GM13976 (cell line): Measurements from ENCODE around the gene ZNF366.

Experiments
- DNase-seq: peaks from one replicate; pipeline ENCODE4 v3.0.0; 2012; ENCODE audit warnings: low spot score
- CTCF ChIP-seq: IDR thresholded peaks from 2 replicates; pipeline ENCODE4 v1.5.1; 2012; ENCODE audit warnings: borderline replicate concordance, mild to moderate bottlenecking; ENCODE audit not compliant: insufficient read depth; ENCODE audit errors: extremely low read depth, missing control alignments, control extremely low read depth
- in situ Hi-C: fragments of 300-500 bp; cut with MboI; formaldehyde crosslinking; loops from one replicate; pipeline ENCODE4 v1.12.0; 2022; ENCODE audit warnings: low sequenced_read_pairs, mixed read lengths, inconsistent platforms; ENCODE audit not compliant: unreplicated experiment

Gene ZNF366

GRCh38 chr5:72478276-72478675 is 28.9 kb downstream of the ZNF366 start:
- in situ Hi-C loops: no loop called here
- no peak for TF ChIP-seq CTCF
- DNase-seq: no peak

DNA sequence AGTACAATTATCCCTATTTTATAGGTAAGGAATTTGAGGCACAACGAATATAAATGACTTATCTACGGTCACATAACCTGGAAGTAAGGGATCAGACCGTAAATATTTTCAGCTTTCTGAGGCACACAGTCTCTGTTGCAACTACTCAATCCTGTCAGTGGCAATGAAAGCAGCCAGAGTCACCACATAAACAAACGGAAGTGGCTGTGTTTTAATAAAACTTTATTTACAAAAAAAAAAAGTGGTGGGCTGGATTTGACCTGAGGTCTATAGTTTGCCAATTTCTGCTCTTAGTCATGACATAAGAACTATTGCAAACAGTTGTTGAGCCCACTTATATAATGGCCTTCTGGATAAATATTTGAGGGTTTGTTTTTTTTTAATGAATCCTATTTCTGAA is 29.6 kb downstream of the ZNF366 start:
- TF ChIP-seq CTCF: no peak
- DNase-seq: no peak
- in situ Hi-C loops: no loop called here

DNA sequence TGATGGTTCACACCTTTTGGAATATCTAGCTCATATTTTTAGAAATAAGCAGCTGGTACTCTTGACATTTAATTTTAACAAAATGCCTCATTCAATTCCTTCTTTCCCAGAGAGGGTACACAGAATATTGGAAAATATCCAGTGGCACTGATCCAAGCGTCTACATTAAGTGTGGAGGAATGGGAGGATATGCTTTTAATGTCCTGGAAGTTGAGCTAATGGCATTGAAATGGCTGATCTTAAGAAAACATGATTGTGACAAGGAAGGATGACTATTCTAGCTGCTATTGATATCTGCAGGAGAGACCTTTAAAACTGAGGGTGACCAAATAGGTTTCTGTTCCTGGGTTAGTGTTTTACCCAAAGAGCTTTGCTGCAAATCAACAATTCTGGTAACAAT is 30.0 kb downstream of the ZNF366 start:
- no peak for DNase-seq
- no peak for TF ChIP-seq CTCF
- in situ Hi-C loops: no loop called here

GRCh38 chr5:72476721-72477120 is 30.5 kb downstream of the ZNF366 start:
- DNase-seq: no peak
- in situ Hi-C loops: no loop called here
- TF ChIP-seq CTCF: no peak

DNA sequence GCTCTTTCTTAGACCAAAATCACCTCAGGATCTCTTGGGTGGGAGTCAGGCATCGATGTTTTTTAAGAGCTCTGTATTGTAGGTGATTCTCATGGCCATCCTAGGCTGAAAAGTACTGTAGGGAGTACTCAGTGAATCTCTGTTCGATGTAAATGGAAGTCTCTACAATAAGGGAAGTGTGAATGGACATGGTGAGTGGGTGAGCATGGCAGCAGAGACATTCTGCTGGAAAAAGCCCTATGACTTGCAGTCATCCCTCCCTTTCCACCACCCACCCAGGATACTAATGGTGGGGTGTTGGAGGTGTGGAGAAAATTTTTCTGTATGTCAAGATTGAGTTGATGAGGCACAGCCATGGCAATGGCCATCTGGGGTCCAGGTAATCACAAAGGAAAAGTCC is 30.9 kb downstream of the ZNF366 start:
- TF ChIP-seq CTCF: no peak
- in situ Hi-C loops: no loop called here
- no peak for DNase-seq

- in situ Hi-C loops: no loop called here
- no peak for TF ChIP-seq CTCF
- no peak for DNase-seq
Observed at GRCh38 chr5:72474516-72474915, 32.7 kb downstream of the ZNF366 start.

DNA sequence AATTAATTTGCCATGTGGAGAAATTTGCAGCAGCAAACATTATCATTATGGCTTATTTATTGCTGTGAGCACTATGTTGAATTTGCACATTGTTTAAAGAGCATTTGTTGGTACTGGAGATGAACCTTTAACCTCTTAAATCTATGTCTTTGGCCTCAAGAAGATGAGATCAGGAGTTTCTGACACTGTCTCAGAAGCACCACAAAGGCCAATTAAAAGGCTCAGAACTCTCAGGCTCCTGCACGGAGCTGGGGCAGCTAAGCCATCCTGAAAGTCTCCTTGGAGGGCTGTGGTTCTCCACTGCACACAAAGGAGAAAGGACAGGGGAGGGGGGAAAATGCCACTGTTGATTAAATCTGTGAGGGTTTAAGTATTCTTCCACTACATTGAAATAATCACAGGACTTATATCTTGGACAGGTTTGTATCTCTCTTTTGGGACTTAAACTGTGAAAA is 33.1 kb downstream of the ZNF366 start:
- no peak for DNase-seq
- in situ Hi-C loops: no loop called here
- no peak for TF ChIP-seq CTCF
